Esophagus squamous epithelium (tissue), 5 donors: Measurements from ENCODE around the gene SFRP5. TPM values are rescaled to one million over a fixed set of nuclear protein-coding genes. Genes with fewer than 3 reads are reported as not detected.

ENCODE experiments used
- DNase-seq: peaks from one replicate; lab custom pipeline; 2025; lab: John Stamatoyannopoulos, UW
- H3K27ac ChIP-seq, 4 donors: fragments of 200-600 bp; sonication (generic); one replicate each; pipeline ENCODE4 v1.5.1; 2016 to 2019; ENCODE audit warnings: mild to moderate bottlenecking in 1 of 4
- H3K27me3 ChIP-seq, 4 donors: fragments of 200-600 bp; sonication (generic); 1 replicate in 3 of 4; 2 replicates in 1 of 4; pipeline versions ENCODE4 v1.5.1 to v1.6.0; 2017 to 2021; ENCODE audit warnings: antibody characterized with exemption in 1 of 4
- H3K36me3 ChIP-seq, 3 donors: fragments of 200-600 bp; sonication (generic); one replicate each; pipeline ENCODE4 v1.5.1; 2016 to 2019
- H3K4me1 ChIP-seq, 3 donors: fragments of 200-600 bp; sonication (generic); one replicate each; pipeline ENCODE4 v1.5.1; 2017 to 2019
- H3K4me3 ChIP-seq, 4 donors: fragments of 200-600 bp; sonication (generic); 1 replicate in 3 of 4; 2 replicates in 1 of 4; pipeline ENCODE4 v1.5.1; 2016 to 2019; ENCODE audit warnings: mild to moderate bottlenecking in 2 of 4, moderate library complexity in 1 of 4
- H3K9me3 ChIP-seq, 3 donors: fragments of 200-600 bp; sonication (generic); one replicate each; pipeline ENCODE4 v1.5.1; 2016 to 2019
- POLR2A ChIP-seq, 4 donors: fragments of 450-650 bp; IDR thresholded peaks; one replicate each; pipeline ENCODE4 v1.6.1; 2017; ENCODE audit warnings: antibody characterized with exemption in 4 of 4, mild to moderate bottlenecking in 4 of 4, moderate library complexity in 3 of 4
- WGBS, 2 donors: methylation state at CpG; one replicate each; pipeline ENCODE4 v1.1.5; 2018; 5-methylcytosine and 5-hydroxymethylcytosine counted together
- intact Hi-C: fragments of 100-400 bp; cut with DNase I; formaldehyde crosslinking; loops from one replicate; pipeline ENCODE4 v1.15.0; 2022
- total RNA-seq, 4 donors: library from RNA; depleted of rRNA; stranded (reverse); fragments of >200 nt; gene quantifications; one replicate each; pipeline ENCODE4 v1.1.0, GENCODE V29; 2016
- TF ChIP-seq, protein P1 (sequence below), 6 experiments: fragments of 450-650 bp in 4 of 6; fragments of 200-600 bp in 2 of 6; sonication (generic) in 2 of 6; IDR thresholded peaks; one replicate each; pipeline ENCODE4 v1.5.1; 2016 to 2019; ENCODE audit warnings: antibody characterized with exemption in 6 of 6, mild to moderate bottlenecking in 4 of 6, moderate library complexity in 4 of 6
- donor health status: DM: yes; HTN: yes; CAD: no.

Gene SFRP5
- total RNA-seq, 4 donors from 2014 or later: 0.44 to 2.7 (median 0.70) TPM; not detected in 1

- no peak overlapping the region for H3K4me3 ChIP-seq
- DNase-seq: no peak
- TF ChIP-seq, protein P1, sequence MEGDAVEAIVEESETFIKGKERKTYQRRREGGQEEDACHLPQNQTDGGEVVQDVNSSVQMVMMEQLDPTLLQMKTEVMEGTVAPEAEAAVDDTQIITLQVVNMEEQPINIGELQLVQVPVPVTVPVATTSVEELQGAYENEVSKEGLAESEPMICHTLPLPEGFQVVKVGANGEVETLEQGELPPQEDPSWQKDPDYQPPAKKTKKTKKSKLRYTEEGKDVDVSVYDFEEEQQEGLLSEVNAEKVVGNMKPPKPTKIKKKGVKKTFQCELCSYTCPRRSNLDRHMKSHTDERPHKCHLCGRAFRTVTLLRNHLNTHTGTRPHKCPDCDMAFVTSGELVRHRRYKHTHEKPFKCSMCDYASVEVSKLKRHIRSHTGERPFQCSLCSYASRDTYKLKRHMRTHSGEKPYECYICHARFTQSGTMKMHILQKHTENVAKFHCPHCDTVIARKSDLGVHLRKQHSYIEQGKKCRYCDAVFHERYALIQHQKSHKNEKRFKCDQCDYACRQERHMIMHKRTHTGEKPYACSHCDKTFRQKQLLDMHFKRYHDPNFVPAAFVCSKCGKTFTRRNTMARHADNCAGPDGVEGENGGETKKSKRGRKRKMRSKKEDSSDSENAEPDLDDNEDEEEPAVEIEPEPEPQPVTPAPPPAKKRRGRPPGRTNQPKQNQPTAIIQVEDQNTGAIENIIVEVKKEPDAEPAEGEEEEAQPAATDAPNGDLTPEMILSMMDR (IDR thresholded peaks at IDR 0.05): no peak
- no peak for TF ChIP-seq POLR2A (IDR thresholded peaks at IDR 0.05)
- no peaks in the 10 kb centered on the region for H3K4me1 ChIP-seq
- H3K36me3 ChIP-seq: no peaks in the 10 kb centered on the region
- no peak overlapping the region for H3K27ac ChIP-seq
- no peaks in the 10 kb centered on the region for H3K9me3 ChIP-seq
- 73 to 76% methylated on average over 11 to 12 of the region's 12 CpGs for WGBS, 2 donors
- H3K27me3 ChIP-seq: peaks cover 0 to 19% (median 0%) of the 10 kb centered on the region in 4 donors
- intact Hi-C loops: no loop called here
These were observed 33.5 kb upstream of the SFRP5 start for GRCh38 chr10:97805096-97805884.

DNA sequence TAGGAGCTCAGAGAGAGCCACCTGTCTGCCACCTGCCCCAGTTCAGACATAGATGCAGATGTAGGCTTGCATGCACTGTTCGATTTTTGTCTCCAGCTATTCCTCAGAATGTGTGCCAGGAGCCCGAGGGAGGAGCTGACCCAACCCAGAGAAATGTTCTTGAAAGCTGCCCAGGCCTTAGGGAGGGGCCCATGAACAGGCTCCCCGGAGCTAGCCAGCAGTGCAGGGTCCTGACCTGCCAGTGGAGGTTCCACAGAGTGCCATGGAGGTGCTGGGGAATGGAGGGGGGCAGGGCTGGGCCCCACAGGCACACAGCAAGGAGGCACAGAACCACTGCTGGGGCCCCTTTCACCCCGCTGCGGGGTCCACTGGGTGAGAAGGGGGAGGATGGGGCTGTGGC lies 29.6 kb upstream of the SFRP5 start:
- intact Hi-C loops: no loop called here

GRCh38 chr10:97800474-97800873 lies 28.7 kb upstream of the SFRP5 start:
- no peaks in the 10 kb centered on the region for H3K4me1 ChIP-seq
- no peak overlapping the region for H3K27ac ChIP-seq
- peaks cover 0 to 51% (median 0%) of the 10 kb centered on the region in 4 donors for H3K27me3 ChIP-seq
- H3K36me3 ChIP-seq: no peaks in the 10 kb centered on the region
- intact Hi-C loops: no loop called here
- TF ChIP-seq, protein P1 (IDR thresholded peaks at IDR 0.05): no peak
- TF ChIP-seq POLR2A (IDR thresholded peaks at IDR 0.05): no peak
- H3K9me3 ChIP-seq: peaks cover 0 to 11% (median 4%) of the 10 kb centered on the region in 3 donors
- DNase-seq: no peak
- no peak overlapping the region for H3K4me3 ChIP-seq
- 85 to 94% methylated on average over 4 of the region's 9 CpGs for WGBS, 2 donors

More for the DNA sequence above, 29.6 kb upstream of the SFRP5 start:
- peaks cover 0 to 51% (median 0%) of the 10 kb centered on the region in 4 donors for H3K27me3 ChIP-seq
- WGBS, 2 donors: 0 to 60% methylated on average over 1 of the region's 5 CpGs
- peaks cover 0 to 11% (median 4%) of the 10 kb centered on the region in 3 donors for H3K9me3 ChIP-seq
- H3K36me3 ChIP-seq: no peaks in the 10 kb centered on the region
- no peak overlapping the region for H3K27ac ChIP-seq
- H3K4me3 ChIP-seq: no peak overlapping the region
- TF ChIP-seq, protein P1 (IDR thresholded peaks at IDR 0.05): no peak
- TF ChIP-seq POLR2A (IDR thresholded peaks at IDR 0.05): no peak
- H3K4me1 ChIP-seq: no peaks in the 10 kb centered on the region
- no peak for DNase-seq

GRCh38 chr10:97798958-97799610 lies 27.3 kb upstream of the SFRP5 start:
- Histone ChIP-seq H3K27ac (no peak overlapping the region), H3K27me3 (peaks cover 0 to 54% (median 0%) of the 10 kb centered on the region in 4 donors), H3K36me3 (no peaks in the 10 kb centered on the region), H3K4me3 (no peak overlapping the region), H3K4me1 (no peaks in the 10 kb centered on the region), H3K9me3 (peaks cover 0 to 11% (median 4%) of the 10 kb centered on the region in 3 donors)
- no peak for TF ChIP-seq POLR2A (IDR thresholded peaks at IDR 0.05)
- TF ChIP-seq, protein P1 (IDR thresholded peaks at IDR 0.05): no peak
- intact Hi-C loops: no loop called here
- no peak for DNase-seq
- 86% methylated on average over 1 of the region's 1 CpG; no CpG with 5 or more reads in 1 of the 2 donors for WGBS, 2 donors

- H3K4me1 ChIP-seq: no peaks in the 10 kb centered on the region
- no peak overlapping the region for H3K4me3 ChIP-seq
- peaks cover 0 to 11% (median 4%) of the 10 kb centered on the region in 3 donors for H3K9me3 ChIP-seq
- no peaks in the 10 kb centered on the region for H3K36me3 ChIP-seq
- H3K27me3 ChIP-seq: peaks cover 0 to 52% (median 0%) of the 10 kb centered on the region in 4 donors
- WGBS, 2 donors: 40 to 51% methylated on average over 3 of the region's 3 CpGs
- intact Hi-C loops: no loop called here
- no peak for TF ChIP-seq POLR2A (IDR thresholded peaks at IDR 0.05)
- TF ChIP-seq, protein P1 (IDR thresholded peaks at IDR 0.05): no peak
- no peak for DNase-seq
- H3K27ac ChIP-seq: no peak overlapping the region
These were observed 24.9 kb upstream of the SFRP5 start for GRCh38 chr10:97796651-97797050.
